Measurements from ENCODE around the gene TPM2. TPM values are rescaled to one million over a fixed set of nuclear protein-coding genes. Genes with fewer than 3 reads are reported as not detected.
A peak's percentile ranks its signal among the peaks of the same experiment; 100 is the strongest.

Gene TPM2
- total and polyA plus RNA-seq, 9 of the 15 experiments (the other 6 are each of a cell fraction or from before 2014, with no cell fraction given), result 0.28 to 16.1 (median 4.5) TPM

GRCh38 chr9:35660966-35661415, 28.7 kb downstream of the TPM2 start (continued):
- TF ChIP-seq ZNF395 (CRISPR knock-in tag; IDR thresholded peaks at IDR 0.05) (peak; percentile 42; the same call in 1 of the 2 replicates), ZNF263 (CRISPR knock-in tag; IDR thresholded peaks at IDR 0.05; ENCODE audit: borderline replicate concordance) (peak; percentile 30; the same call in 1 of the 2 replicates), ZNF146 (CRISPR knock-in tag; IDR thresholded peaks at IDR 0.05; ENCODE audit: unreplicated experiment) (no peak), ZNF3 (CRISPR knock-in tag; IDR thresholded peaks at IDR 0.05) (no peak), WHSC1 (IDR thresholded peaks at IDR 0.05; ENCODE audit: low read length) (no peak)

GRCh38 chr9:35659340-35659739, 30.4 kb downstream of the TPM2 start:
- peak overlapping the region; percentile 96; the same call in 1 of the 2 replicates for H3K4me2 ChIP-seq (ENCODE audit: insufficient read depth, low read length)
- H3K4me3 ChIP-seq, result peak overlapping the region; percentile 89
- H3K4me1 ChIP-seq (replicated peaks in 1 of 2; ENCODE audit: control insufficient read depth in 2 of 2, insufficient read depth in 2 of 2, low read length in 2 of 2), result peaks cover 14 to 36% of the 10 kb centered on the region in 2 experiments
- POLR2A ChIA-PET, result interaction anchor here (0.8 to 1.1 kb wide), 3 partner anchors 37 to 544 kb away, joined by 3 to 8 read pairs (median 5); partner anchors contain the start of gene ATOSB
- no peaks in the 10 kb centered on the region for H3K9me1 ChIP-seq (ENCODE audit: control insufficient read depth, insufficient read depth, low read length)
- WGBS (ENCODE audit: insufficient coverage, low coverage, missing lambda C conversion rate), result 85% methylated on average over 2 of the region's 3 CpGs
- H3K9me3 ChIP-seq (replicated peaks; ENCODE audit: control insufficient read depth, insufficient read depth, low read depth, low read length), result no peaks in the 10 kb centered on the region
- H2AFZ ChIP-seq (ENCODE audit: low read depth, low read length), result no peak overlapping the region
- ATAC-seq, result no peak
- CTCF ChIA-PET (ENCODE audit: low intra/inter-chr PET ratio), result no interaction called here
- BruUV-seq (replicated peaks), result no TSS peak
- no peaks in the 10 kb centered on the region for H3K27me3 ChIP-seq (ENCODE audit: control insufficient read depth in 2 of 2, insufficient read depth in 2 of 2, low read length in 2 of 2)
- DNase-seq (ENCODE audit: extremely low read depth in 1 of 4, low spot score in 3 of 4), result no peak
- FAIRE-seq, result no peak
- peak overlapping the region in 1 of 2 experiments; percentile 86; a peak in 1 of 4 replicates for H3K9ac ChIP-seq (ENCODE audit: insufficient read depth in 1 of 2, low read depth in 2 of 2, low read length in 2 of 2)
- no peaks in the 10 kb centered on the region for H4K20me1 ChIP-seq (replicated peaks; ENCODE audit: control insufficient read depth, insufficient read depth, low read length)
- intact Hi-C loops (cut with micrococcal nuclease), result loop anchor here (5.0 kb wide), 1 partner anchor 38 kb away; no protein-coding TSS in a partner anchor
- in situ Hi-C loops (cut with MboI), result no loop called here
- peaks cover 20% of the 10 kb centered on the region for H3K79me2 ChIP-seq (ENCODE audit: control insufficient read depth, insufficient read depth, low read length)
- peaks cover 36% of the 10 kb centered on the region; the same call in 2 of the 3 replicates for H3K36me3 ChIP-seq (ENCODE audit: control insufficient read depth, insufficient read depth, low read length)
- peak overlapping the region; percentile 98; the same call in 1 of the 3 replicates for H3K27ac ChIP-seq (ENCODE audit: extremely low read depth, low read depth, low read length)
- no peak for TF ChIP-seq ATF4 (CRISPR knock-in tag; IDR thresholded peaks at IDR 0.05)
- no peak for TF ChIP-seq ZNF408 (CRISPR knock-in tag; IDR thresholded peaks at IDR 0.05; ENCODE audit: low read depth)
- TF ChIP-seq CEBPB (tag; IDR thresholded peaks at IDR 0.05), result no peak
- no peak for TF ChIP-seq AFF1 (IDR thresholded peaks at IDR 0.05; ENCODE audit: low read depth in 1 of 2, partially characterized antibody in 2 of 2)
- no peak for TF ChIP-seq CAMTA2 (CRISPR knock-in tag; conservative IDR thresholded peaks at IDR 0.05)
- no peak for TF ChIP-seq L3MBTL2 (IDR thresholded peaks at IDR 0.05)
- TF ChIP-seq MAFF (IDR thresholded peaks at IDR 0.05; ENCODE audit: low read length), result no peak
- TF ChIP-seq TEAD1 (CRISPR knock-in tag; IDR thresholded peaks at IDR 0.05), result no peak
- TF ChIP-seq ZNF778 (CRISPR knock-in tag; IDR thresholded peaks at IDR 0.05), result no peak
